Esophagus squamous epithelium (tissue), 4 donors: ENCODE results near the gene IFNGR1.

Source experiments
- POLR2A ChIP-seq, 4 donors: fragments of 450-650 bp; IDR thresholded peaks; one replicate each; pipeline ENCODE4 v1.6.1; 2017; ENCODE audit warnings: antibody characterized with exemption in 4 of 4, mild to moderate bottlenecking in 4 of 4, moderate library complexity in 3 of 4
- TF ChIP-seq, protein P1 (sequence below), 6 experiments: fragments of 450-650 bp in 4 of 6; fragments of 200-600 bp in 2 of 6; sonication (generic) in 2 of 6; IDR thresholded peaks; one replicate each; pipeline ENCODE4 v1.5.1; 2016 to 2019; ENCODE audit warnings: antibody characterized with exemption in 6 of 6, mild to moderate bottlenecking in 4 of 6, moderate library complexity in 4 of 6

DNA sequence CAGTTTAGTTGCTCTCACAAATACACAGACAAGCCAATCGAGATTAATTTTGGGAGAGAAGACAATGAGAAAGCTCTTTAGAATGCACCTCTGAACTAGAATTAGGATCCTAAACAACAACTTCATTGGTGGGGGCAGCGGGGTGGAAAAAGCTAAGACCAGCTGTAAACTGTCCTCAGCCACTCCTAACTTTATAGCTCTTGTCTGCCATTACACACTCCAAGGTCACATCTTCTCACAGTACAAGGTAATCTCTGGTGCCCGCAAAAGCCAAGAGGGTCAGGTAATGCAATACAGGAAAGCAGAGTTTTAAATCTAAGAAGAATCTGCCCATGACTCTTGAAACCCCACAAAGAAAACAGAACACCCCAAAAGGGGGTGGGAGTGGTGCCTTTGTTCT is 27.9 kb downstream of the IFNGR1 start:
- TF ChIP-seq, protein P1, sequence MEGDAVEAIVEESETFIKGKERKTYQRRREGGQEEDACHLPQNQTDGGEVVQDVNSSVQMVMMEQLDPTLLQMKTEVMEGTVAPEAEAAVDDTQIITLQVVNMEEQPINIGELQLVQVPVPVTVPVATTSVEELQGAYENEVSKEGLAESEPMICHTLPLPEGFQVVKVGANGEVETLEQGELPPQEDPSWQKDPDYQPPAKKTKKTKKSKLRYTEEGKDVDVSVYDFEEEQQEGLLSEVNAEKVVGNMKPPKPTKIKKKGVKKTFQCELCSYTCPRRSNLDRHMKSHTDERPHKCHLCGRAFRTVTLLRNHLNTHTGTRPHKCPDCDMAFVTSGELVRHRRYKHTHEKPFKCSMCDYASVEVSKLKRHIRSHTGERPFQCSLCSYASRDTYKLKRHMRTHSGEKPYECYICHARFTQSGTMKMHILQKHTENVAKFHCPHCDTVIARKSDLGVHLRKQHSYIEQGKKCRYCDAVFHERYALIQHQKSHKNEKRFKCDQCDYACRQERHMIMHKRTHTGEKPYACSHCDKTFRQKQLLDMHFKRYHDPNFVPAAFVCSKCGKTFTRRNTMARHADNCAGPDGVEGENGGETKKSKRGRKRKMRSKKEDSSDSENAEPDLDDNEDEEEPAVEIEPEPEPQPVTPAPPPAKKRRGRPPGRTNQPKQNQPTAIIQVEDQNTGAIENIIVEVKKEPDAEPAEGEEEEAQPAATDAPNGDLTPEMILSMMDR (IDR thresholded peaks at IDR 0.05), result no peak
- TF ChIP-seq POLR2A (IDR thresholded peaks at IDR 0.05), result no peak
